LoVo (cell line): ENCODE measurements around the gene MMP28.

Experiments
- DNase-seq: peaks from one replicate; pipeline ENCODE4 v3.0.0-alpha.2; 2016; ENCODE audit warnings: low spot score

MMP28 gene

GRCh38 chr17:35795007-35795870, at the start of gene MMP28:
MMP28 (minus strand) TSS chr17:35795641; CDS start chr17:35795377, 264 bp downstream.
- peak; percentile 56 for DNase-seq

GRCh38 chr17:35844547-35844946, 49.1 kb upstream of the MMP28 start:
- no peak for DNase-seq

- no peak for DNase-seq
These were observed 48.3 kb upstream of the MMP28 start for GRCh38 chr17:35843698-35844097.

GRCh38 chr17:35842239-35842638, 46.8 kb upstream of the MMP28 start:
- no peak for DNase-seq

GRCh38 chr17:35841505-35841904, 46.1 kb upstream of the MMP28 start:
- DNase-seq, result no peak

GRCh38 chr17:35841101-35841500, 45.7 kb upstream of the MMP28 start:
- no peak for DNase-seq

- no peak for DNase-seq
These were observed 29.8 kb upstream of the MMP28 start for GRCh38 chr17:35825206-35825605.

- DNase-seq, result no peak
These were observed 25.9 kb upstream of the MMP28 start for GRCh38 chr17:35821308-35821707.

GRCh38 chr17:35819455-35819854, 24.0 kb upstream of the MMP28 start:
- no peak for DNase-seq

GRCh38 chr17:35817196-35817595, 21.8 kb upstream of the MMP28 start:
- no peak for DNase-seq

GRCh38 chr17:35816723-35817122, 21.3 kb upstream of the MMP28 start:
- DNase-seq, result no peak

- DNase-seq, result no peak
These were observed 17.0 kb upstream of the MMP28 start for GRCh38 chr17:35812456-35812855.

- no peak for DNase-seq
These were observed 16.3 kb upstream of the MMP28 start for GRCh38 chr17:35811759-35812158.

GRCh38 chr17:35809855-35810461, 14.5 kb upstream of the MMP28 start:
- DNase-seq, result no peak

- peak; percentile 97 for DNase-seq
These were observed 13.8 kb upstream of the MMP28 start, which contains the start of gene TAF15 for GRCh38 chr17:35808962-35809854. TAF15 (plus strand) TSS chr17:35809484; CDS start chr17:35809570, 86 bp downstream.

GRCh38 chr17:35808240-35808961, 13.0 kb upstream of the MMP28 start:
- no peak for DNase-seq

GRCh38 chr17:35807371-35808144, 12.1 kb upstream of the MMP28 start:
- DNase-seq, result no peak

GRCh38 chr17:35804658-35805192, 9.3 kb upstream of the MMP28 start:
- peak; percentile 79 for DNase-seq

GRCh38 chr17:35801583-35802224, 6.3 kb upstream of the MMP28 start:
- DNase-seq, result no peak

GRCh38 chr17:35799942-35800341, 4.5 kb upstream of the MMP28 start:
- DNase-seq, result peak; percentile 60
